Hematopoietic multipotent progenitor cell treated with erythropoietin and hydrocortisone succinate and interleukin-3 and kit ligand, for 15 days (in vitro differentiated cells): ENCODE measurements around the gene LRRC47.
"Not testable (repeated sequence)": the region's sequence is repeated elsewhere in the genome, so short reads cannot be mapped to it uniquely, and the experiment has no call there.

Source experiments
- DNase-seq: peaks from one replicate; pipeline ENCODE4 v3.0.0-alpha.2; 2015; ENCODE audit warnings: low spot score

Gene LRRC47

GRCh38 chr1:3814771-3815561 lies 18.7 kb upstream of the LRRC47 start:
- DNase-seq: no peak

DNA sequence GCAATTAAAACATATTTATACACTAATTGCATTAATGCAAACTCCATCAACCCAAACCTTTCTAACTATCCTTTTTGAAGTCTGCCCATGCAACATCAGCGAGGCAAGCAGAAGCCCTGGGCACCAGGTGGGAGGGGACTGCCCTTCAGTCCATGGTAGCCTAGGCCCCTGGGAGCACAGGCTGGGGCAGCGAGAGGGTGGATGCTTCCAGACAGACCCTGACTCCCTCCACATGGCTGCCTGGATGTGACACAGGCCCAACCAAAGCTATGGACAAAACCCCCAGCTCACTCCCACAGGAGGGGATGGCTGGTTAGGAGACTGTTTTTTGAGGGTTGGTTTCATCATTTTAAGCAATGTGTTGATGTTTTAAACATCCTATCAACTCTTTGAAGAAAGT lies 17.8 kb upstream of the LRRC47 start:
- DNase-seq: no peak

GRCh38 chr1:3811595-3811911 lies 15.3 kb upstream of the LRRC47 start:
- no peak for DNase-seq

GRCh38 chr1:3810149-3810761 lies 14.0 kb upstream of the LRRC47 start:
- not testable (repeated sequence) for DNase-seq

GRCh38 chr1:3809680-3810079 lies 13.4 kb upstream of the LRRC47 start:
- no peak for DNase-seq

DNA sequence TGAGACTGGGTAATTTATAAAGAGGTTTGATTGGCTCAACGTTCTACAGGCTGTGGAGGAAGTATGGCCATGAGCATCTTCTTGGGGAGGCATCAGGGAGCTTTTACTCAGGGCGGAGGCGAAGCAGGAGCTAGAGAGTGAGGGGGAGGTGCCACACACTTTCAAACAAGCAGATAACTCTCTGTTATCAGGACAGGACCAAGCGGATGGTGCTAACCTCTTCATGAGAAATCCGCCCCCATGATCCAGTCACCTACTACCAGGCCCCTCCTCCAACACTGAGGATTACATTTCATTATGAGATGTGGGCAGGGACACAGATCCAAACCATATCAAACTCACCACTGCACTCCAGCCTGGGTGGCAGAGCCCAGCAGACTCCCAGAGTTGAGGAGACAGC lies 11.5 kb upstream of the LRRC47 start:
- DNase-seq: no peak

DNA sequence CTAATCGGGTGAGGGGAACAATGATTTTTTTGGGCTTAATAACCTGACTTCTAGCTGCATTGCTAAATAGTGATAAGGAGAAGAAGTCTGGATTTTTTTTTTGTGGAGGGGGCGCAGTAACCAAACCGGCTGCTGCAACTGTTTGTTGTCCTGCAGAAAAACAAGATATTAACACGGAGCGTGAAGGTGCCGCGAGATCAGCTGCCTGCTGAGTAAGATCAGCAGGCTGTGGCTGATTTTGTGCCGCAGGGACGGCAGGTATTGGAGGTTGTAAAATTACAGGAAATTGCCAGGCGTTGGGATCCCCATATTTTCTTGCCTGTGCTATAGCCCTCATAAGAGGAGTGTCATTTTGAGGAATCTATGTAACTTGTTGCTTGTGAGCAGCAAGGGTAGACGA lies 8.7 kb upstream of the LRRC47 start:
- DNase-seq: no peak

- not testable (repeated sequence) for DNase-seq
Measured at GRCh38 chr1:3804627-3804944, 8.3 kb upstream of the LRRC47 start.

GRCh38 chr1:3803905-3804626 lies 7.8 kb upstream of the LRRC47 start:
- peak; percentile 36 for DNase-seq

GRCh38 chr1:3800795-3801194 lies 4.5 kb upstream of the LRRC47 start:
- DNase-seq: not testable (repeated sequence)

- DNase-seq: no peak
Measured at GRCh38 chr1:3799976-3800685, 3.8 kb upstream of the LRRC47 start.

- no peak for DNase-seq
Measured at GRCh38 chr1:3795453-3796214, 664 bp downstream of the LRRC47 start.

- no peak for DNase-seq
Measured at GRCh38 chr1:3790952-3791351, 5.3 kb downstream of the LRRC47 start.

DNA sequence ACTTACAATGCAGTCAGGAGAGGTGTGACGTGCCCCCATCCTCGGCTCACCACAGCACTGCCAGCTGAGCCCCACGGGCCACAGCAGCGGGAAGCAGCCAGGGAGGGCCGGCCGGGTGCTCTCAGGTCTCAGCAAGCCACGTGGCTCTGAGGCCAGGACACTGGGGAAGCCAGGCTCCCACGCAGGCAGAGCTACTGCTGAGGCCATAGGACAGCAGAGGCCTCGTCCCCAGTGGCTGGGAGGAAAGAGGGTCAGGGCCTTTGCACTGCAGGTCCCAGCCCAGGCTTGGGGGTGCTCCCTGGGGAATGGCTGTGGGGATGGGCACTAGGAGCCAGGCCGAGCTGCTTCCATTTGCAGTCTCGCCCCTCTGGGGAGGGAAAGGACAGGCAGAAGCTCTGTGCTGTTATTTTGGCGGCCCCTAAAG lies 5.8 kb downstream of the LRRC47 start:
- DNase-seq: no peak

DNA sequence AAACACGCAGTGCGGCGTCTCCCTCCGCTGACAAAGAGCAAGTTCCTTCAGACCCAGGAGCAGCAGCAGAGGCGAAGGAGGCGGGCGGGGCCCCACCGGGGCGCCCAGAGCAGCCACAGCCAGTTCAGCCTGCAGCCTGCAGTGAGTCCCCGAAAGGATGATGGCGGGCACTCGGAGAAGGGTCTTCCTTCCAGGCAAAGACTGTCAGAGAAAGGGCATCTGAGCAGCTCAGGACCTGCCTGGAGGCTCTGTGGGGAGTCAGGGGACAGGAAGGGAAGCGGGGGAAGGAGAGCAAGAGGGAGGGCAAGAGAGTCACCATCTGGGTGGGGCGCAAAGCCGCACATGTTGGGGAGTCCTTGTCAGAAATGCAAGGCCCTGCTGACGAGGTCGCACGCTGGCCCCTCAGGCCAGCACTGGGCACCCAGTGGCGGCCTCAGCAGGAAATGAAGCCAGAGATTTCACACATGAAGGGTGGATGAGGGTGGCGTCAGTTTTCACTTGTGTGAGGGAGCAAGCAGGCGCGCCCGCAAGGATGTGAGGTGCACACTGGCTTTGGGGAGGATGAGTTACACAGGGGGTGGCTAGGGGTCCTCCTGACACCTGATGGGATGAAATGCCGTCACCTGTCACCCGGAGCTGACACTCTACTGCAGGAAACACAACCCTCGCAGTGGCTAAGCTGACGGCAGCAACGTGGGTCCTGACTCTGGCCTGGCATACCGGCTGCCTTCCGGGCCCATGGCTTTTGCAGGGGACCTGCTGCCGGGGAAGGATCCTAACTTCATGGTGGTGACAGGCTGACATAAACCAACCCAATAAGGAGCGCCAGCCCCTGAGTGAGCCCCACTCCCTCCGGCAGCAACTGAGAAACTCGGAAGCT lies 6.6 kb downstream of the LRRC47 start:
- DNase-seq: no peak

- DNase-seq: no peak
Measured at GRCh38 chr1:3788756-3789420, 7.4 kb downstream of the LRRC47 start.

DNA sequence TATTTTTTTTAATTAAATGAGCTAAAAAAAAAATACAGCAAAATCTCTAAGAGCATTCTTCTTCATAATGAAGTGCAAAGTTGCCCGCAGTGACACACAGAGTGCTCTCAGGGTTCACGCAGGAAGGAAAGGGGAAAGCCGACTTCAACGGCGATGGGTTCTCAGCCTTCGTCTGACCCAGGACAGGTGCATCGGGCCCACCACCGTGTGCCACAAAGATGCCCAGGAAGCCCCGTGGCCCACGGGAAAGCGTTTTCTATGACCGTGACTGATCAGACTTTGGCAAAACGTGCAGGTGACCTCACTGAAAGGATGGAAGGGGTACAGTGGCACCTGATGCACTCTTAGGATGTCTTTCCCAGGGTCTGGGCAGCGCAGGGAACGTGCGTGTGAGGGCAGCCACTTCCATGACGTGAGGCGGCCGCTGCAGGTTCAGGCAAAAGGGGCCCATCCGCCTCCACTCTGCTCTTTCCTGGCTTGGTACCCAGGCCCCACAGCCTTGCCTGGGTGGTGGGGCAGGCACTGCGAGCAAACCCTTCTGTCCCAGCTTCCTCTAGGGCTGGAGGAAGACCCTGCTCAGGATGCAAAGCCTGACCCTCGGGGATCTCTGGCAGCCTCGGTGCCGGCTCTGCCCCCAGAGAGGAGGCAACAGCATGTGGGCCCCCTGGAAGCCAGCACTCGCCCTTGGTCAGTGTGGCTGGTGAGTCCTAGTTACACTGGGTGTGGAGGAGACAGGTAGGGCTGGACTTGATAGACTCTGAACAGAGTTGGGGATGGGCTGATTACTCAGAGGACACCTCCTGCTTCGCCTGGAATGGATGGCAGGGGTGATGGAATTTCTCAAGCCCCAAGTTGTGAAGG lies 8.3 kb downstream of the LRRC47 start:
- no peak for DNase-seq

- DNase-seq: no peak
Measured at GRCh38 chr1:3787349-3787715, 9.0 kb downstream of the LRRC47 start.
